ENCODE measurements around the gene STAM2.

GRCh38 chr2:152154462-152154861 is 21.1 kb downstream of the STAM2 start:
- no peak for TF ChIP-seq CTCF (IDR thresholded peaks at IDR 0.05; ENCODE audit: poor library complexity)
- no peak for TF ChIP-seq EZH2 (IDR thresholded peaks at IDR 0.05; ENCODE audit: borderline replicate concordance)
- no peak for TF ChIP-seq EZH2phosphoT487 (IDR thresholded peaks at IDR 0.05; ENCODE audit: low read depth, severe bottlenecking, unreplicated experiment)

Measured in hepatocyte (in vitro differentiated cells).